ENCODE results near the gene PPARA.

The PPARA gene

DNA sequence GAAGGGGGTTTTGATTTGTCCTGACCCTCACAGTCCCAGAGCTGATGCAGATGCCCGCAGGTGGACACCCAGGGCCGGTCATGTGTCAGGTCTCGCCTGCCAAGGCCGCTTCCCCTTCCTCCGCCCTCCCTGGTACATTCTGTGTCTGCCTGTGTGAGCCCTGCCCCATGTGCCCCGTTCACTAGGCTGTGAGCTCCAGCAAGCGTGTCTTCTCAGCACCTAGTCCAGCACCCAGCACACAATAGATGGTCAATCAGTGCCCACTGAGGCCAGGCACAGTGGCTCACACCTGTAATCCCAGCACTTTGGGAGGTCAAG, 29.9 kb upstream of the PPARA start:
- DNase-seq (ENCODE audit: low spot score), result no peak
- Histone ChIP-seq H3K27ac (replicated peaks; ENCODE audit: low read length) (no peak overlapping the region), H3K9ac (ENCODE audit: low read depth, low read length, poor library complexity) (no peak overlapping the region), H3K27me3 (ENCODE audit: control insufficient read depth in 3 of 3, insufficient read depth in 3 of 3, low read depth in 1 of 3, low read length in 3 of 3) (peaks cover 0 to 67% (median 9%) of the 10 kb centered on the region in 3 experiments), H3K79me1 (ENCODE audit: low read depth, low read length) (peaks cover 4% of the 10 kb centered on the region), H2BK120ac (ENCODE audit: low read depth, low read length) (no peak overlapping the region), H3K9me3 (replicated peaks in 1 of 2; ENCODE audit: control insufficient read depth in 2 of 2, insufficient read depth in 1 of 2, low read depth in 1 of 2, low read length in 2 of 2) (no peaks in the 10 kb centered on the region), H3K18ac (ENCODE audit: low read length) (no peak overlapping the region), H3K23ac (ENCODE audit: low read depth, low read length, poor library complexity) (no peak overlapping the region), H3K14ac (ENCODE audit: low read length) (no peak overlapping the region), H4K8ac (ENCODE audit: low read depth, low read length) (no peak overlapping the region), H3K4me2 (ENCODE audit: insufficient read depth, low read length, poor library complexity, severe bottlenecking) (no peak overlapping the region), H2BK15ac (ENCODE audit: low read length) (no peak overlapping the region), H3K4me1 (ENCODE audit: control insufficient read depth in 2 of 2, insufficient read depth in 1 of 2, low read depth in 1 of 2, low read length in 2 of 2) (peaks cover 0 to 2% of the 10 kb centered on the region in 2 donors), H2BK5ac (ENCODE audit: low read length) (no peak overlapping the region), H2AK5ac (ENCODE audit: low read depth, low read length) (no peak overlapping the region), H2AFZ (ENCODE audit: low read length) (no peak overlapping the region), H4K91ac (ENCODE audit: low read depth, low read length, poor library complexity) (no peak overlapping the region), H3K36me3 (replicated peaks in 1 of 2; ENCODE audit: control insufficient read depth in 2 of 2, insufficient read depth in 2 of 2, low read length in 2 of 2) (no peaks in the 10 kb centered on the region), H2BK12ac (ENCODE audit: low read length) (no peak overlapping the region), H3K4me3 (ENCODE audit: low read length in 2 of 2) (no peak overlapping the region), H3K4ac (ENCODE audit: low read length) (no peak overlapping the region)
- WGBS, 2 donors (ENCODE audit: extremely low coverage in 2 of 2, insufficient read length in 2 of 2, insufficient replicate concordance in 1 of 2), result no CpG with 5 or more reads among the region's 7 CpGs

DNA sequence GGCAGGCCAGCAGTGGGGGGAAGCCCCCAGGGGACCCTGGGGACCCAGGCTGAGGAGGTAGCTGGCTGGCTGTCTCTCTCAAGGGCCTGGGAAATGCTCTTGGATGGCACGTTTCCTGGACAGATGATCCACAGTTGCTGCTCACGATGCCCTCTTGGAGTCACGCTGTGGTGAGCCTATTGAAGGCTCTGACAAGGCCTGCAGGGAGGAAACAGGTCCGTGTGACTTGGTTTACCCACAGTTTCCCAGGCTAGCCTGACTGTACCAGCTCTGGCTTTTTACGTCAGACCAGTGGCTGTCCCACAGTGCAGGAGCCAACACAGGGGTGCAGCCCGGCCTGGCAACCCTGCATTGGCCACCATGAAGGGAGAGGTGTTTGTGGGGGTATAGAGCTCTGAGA, 29.2 kb upstream of the PPARA start:
- H2BK12ac ChIP-seq (ENCODE audit: low read length), result no peak overlapping the region
- DNase-seq (ENCODE audit: low spot score), result no peak
- no CpG with 5 or more reads among the region's 6 CpGs for WGBS, 2 donors (ENCODE audit: extremely low coverage in 2 of 2, insufficient read length in 2 of 2, insufficient replicate concordance in 1 of 2)

DNA sequence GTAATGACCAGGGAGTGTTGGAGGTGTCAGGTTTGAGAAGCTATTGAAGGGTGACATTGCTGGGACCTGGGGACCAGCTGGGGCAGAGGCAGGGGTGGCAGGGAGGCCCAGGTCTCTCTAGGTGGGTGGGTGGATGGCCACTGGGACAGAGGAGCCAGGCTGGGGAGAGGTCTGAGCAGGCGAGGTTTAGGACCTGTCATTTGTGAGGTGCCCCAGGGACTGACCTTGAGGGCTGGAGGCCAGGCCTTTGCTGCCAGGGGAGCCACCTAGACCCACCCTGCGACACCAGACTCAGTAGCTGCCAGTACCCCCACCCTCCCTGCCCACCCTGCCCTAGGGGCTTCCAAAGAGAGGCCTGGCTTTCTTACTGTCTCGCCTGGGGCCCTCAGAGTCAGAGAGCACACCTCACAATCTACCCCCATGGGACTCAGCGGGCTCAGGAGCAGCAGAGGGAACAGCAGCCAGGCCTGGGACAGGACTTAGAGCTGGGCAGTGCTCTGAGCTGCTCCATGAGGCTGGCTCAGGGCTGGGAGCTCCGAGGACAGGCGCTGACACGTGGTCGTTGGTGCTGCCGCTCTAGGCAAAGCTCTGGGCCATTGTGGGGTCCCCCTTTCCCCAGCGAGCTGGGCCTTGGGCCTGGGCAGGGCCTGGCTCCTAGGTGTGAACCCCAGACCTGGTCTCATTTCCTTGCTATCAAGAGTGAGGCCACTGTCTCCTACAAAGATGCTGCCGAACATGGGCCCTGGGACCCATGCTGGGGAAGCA, 28.6 kb upstream of the PPARA start:
- no peak overlapping the region for H3K4me2 ChIP-seq (ENCODE audit: insufficient read depth, low read length, poor library complexity, severe bottlenecking)
- H4K8ac ChIP-seq (ENCODE audit: low read depth, low read length), result peak overlapping the region; percentile 86
- DNase-seq (ENCODE audit: low spot score), result no peak
- H3K14ac ChIP-seq (ENCODE audit: low read length), result no peak overlapping the region
- peak overlapping the region; percentile 70 for H3K18ac ChIP-seq (ENCODE audit: low read length)
- no peak overlapping the region for H2BK5ac ChIP-seq (ENCODE audit: low read length)
- WGBS, 2 donors (ENCODE audit: extremely low coverage in 2 of 2, insufficient read length in 2 of 2, insufficient replicate concordance in 1 of 2), result no CpG with 5 or more reads among the region's 11 CpGs
- peak overlapping the region; percentile 45 for H3K4ac ChIP-seq (ENCODE audit: low read length)
- H3K23ac ChIP-seq (ENCODE audit: low read depth, low read length, poor library complexity), result peak overlapping the region; percentile 37
- no peak overlapping the region for H3K4me3 ChIP-seq (ENCODE audit: low read length in 2 of 2)
- no peak overlapping the region for H2BK120ac ChIP-seq (ENCODE audit: low read depth, low read length)
- peak overlapping the region; percentile 99 for H2AK5ac ChIP-seq (ENCODE audit: low read depth, low read length)
- peak overlapping the region; percentile 99 for H2BK15ac ChIP-seq (ENCODE audit: low read length)
- H3K9me3 ChIP-seq (replicated peaks in 1 of 2; ENCODE audit: control insufficient read depth in 2 of 2, insufficient read depth in 1 of 2, low read depth in 1 of 2, low read length in 2 of 2), result no peaks in the 10 kb centered on the region
- peak overlapping the region; percentile 48 for H4K91ac ChIP-seq (ENCODE audit: low read depth, low read length, poor library complexity)
- H3K36me3 ChIP-seq (replicated peaks in 1 of 2; ENCODE audit: control insufficient read depth in 2 of 2, insufficient read depth in 2 of 2, low read length in 2 of 2), result no peaks in the 10 kb centered on the region
- H3K4me1 ChIP-seq (ENCODE audit: control insufficient read depth in 2 of 2, insufficient read depth in 1 of 2, low read depth in 1 of 2, low read length in 2 of 2), result peaks cover 0 to under 1% of the 10 kb centered on the region in 2 donors
- H2BK12ac ChIP-seq (ENCODE audit: low read length), result peak overlapping the region; percentile 97
- H3K9ac ChIP-seq (ENCODE audit: low read depth, low read length, poor library complexity), result no peak overlapping the region
- H3K27ac ChIP-seq (replicated peaks; ENCODE audit: low read length), result no peak overlapping the region
- peaks cover 0 to 63% (median 6%) of the 10 kb centered on the region in 3 experiments for H3K27me3 ChIP-seq (ENCODE audit: control insufficient read depth in 3 of 3, insufficient read depth in 3 of 3, low read depth in 1 of 3, low read length in 3 of 3)
- peaks cover 4% of the 10 kb centered on the region for H3K79me1 ChIP-seq (ENCODE audit: low read depth, low read length)
- H2AFZ ChIP-seq (ENCODE audit: low read length), result peak overlapping the region; percentile 88

More for the DNA sequence above, 29.2 kb upstream of the PPARA start:
- peak overlapping the region; percentile 42 for H3K18ac ChIP-seq (ENCODE audit: low read length)
- no peak overlapping the region for H4K91ac ChIP-seq (ENCODE audit: low read depth, low read length, poor library complexity)
- no peak overlapping the region for H3K9ac ChIP-seq (ENCODE audit: low read depth, low read length, poor library complexity)
- no peak overlapping the region for H3K23ac ChIP-seq (ENCODE audit: low read depth, low read length, poor library complexity)
- no peaks in the 10 kb centered on the region for H3K9me3 ChIP-seq (replicated peaks in 1 of 2; ENCODE audit: control insufficient read depth in 2 of 2, insufficient read depth in 1 of 2, low read depth in 1 of 2, low read length in 2 of 2)
- peaks cover 4% of the 10 kb centered on the region for H3K79me1 ChIP-seq (ENCODE audit: low read depth, low read length)
- H2BK15ac ChIP-seq (ENCODE audit: low read length), result no peak overlapping the region
- no peak overlapping the region for H3K4me2 ChIP-seq (ENCODE audit: insufficient read depth, low read length, poor library complexity, severe bottlenecking)
- no peak overlapping the region for H3K4ac ChIP-seq (ENCODE audit: low read length)
- H3K27me3 ChIP-seq (ENCODE audit: control insufficient read depth in 3 of 3, insufficient read depth in 3 of 3, low read depth in 1 of 3, low read length in 3 of 3), result peaks cover 0 to 65% (median 6%) of the 10 kb centered on the region in 3 experiments
- no peak overlapping the region for H3K14ac ChIP-seq (ENCODE audit: low read length)
- H3K27ac ChIP-seq (replicated peaks; ENCODE audit: low read length), result no peak overlapping the region
- no peak overlapping the region for H2BK5ac ChIP-seq (ENCODE audit: low read length)
- no peak overlapping the region for H2BK120ac ChIP-seq (ENCODE audit: low read depth, low read length)
- H4K8ac ChIP-seq (ENCODE audit: low read depth, low read length), result no peak overlapping the region
- no peak overlapping the region for H2AK5ac ChIP-seq (ENCODE audit: low read depth, low read length)
- H3K36me3 ChIP-seq (replicated peaks in 1 of 2; ENCODE audit: control insufficient read depth in 2 of 2, insufficient read depth in 2 of 2, low read length in 2 of 2), result no peaks in the 10 kb centered on the region
- H3K4me3 ChIP-seq (ENCODE audit: low read length in 2 of 2), result no peak overlapping the region
- no peak overlapping the region for H2AFZ ChIP-seq (ENCODE audit: low read length)
- H3K4me1 ChIP-seq (ENCODE audit: control insufficient read depth in 2 of 2, insufficient read depth in 1 of 2, low read depth in 1 of 2, low read length in 2 of 2), result peaks cover 0 to 2% of the 10 kb centered on the region in 2 donors

DNA sequence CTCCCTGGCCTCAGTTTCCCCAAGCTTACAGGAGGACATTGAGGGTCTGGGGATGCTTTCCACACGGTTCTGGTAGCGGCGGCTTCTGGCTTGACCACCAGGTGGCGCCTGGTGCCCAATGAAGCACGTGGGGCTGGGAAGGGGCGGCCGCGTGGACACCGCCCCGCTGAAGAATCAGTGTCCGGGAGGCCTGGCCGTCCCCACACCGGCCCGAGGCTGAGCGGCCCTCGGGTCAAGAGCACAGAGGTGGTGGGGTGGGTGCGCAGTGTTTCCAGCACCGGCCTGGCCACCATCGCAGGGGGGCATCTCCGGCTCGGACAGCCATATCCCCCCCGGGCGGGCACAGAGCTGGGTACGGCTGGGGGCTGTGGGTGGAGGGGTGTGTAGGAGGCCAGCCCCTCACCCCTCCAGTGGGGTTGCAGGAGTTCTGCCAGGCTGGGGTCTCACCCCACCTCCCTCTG, 27.8 kb upstream of the PPARA start:
- H2BK15ac ChIP-seq (ENCODE audit: low read length), result peak overlapping the region; percentile 99
- H2BK120ac ChIP-seq (ENCODE audit: low read depth, low read length), result no peak overlapping the region
- no peak overlapping the region for H4K8ac ChIP-seq (ENCODE audit: low read depth, low read length)
- peak; percentile 65 for DNase-seq (ENCODE audit: low spot score)
- no peak overlapping the region for H3K27ac ChIP-seq (replicated peaks; ENCODE audit: low read length)
- H2AFZ ChIP-seq (ENCODE audit: low read length), result peak overlapping the region; percentile 88
- peak overlapping the region; percentile 45 for H3K4ac ChIP-seq (ENCODE audit: low read length)
- H4K91ac ChIP-seq (ENCODE audit: low read depth, low read length, poor library complexity), result no peak overlapping the region
- H3K14ac ChIP-seq (ENCODE audit: low read length), result no peak overlapping the region
- no peaks in the 10 kb centered on the region for H3K36me3 ChIP-seq (replicated peaks in 1 of 2; ENCODE audit: control insufficient read depth in 2 of 2, insufficient read depth in 2 of 2, low read length in 2 of 2)
- H3K27me3 ChIP-seq (ENCODE audit: control insufficient read depth in 3 of 3, insufficient read depth in 3 of 3, low read depth in 1 of 3, low read length in 3 of 3), result peaks cover 0 to 61% (median 6%) of the 10 kb centered on the region in 3 experiments
- no peaks in the 10 kb centered on the region for H3K9me3 ChIP-seq (replicated peaks in 1 of 2; ENCODE audit: control insufficient read depth in 2 of 2, insufficient read depth in 1 of 2, low read depth in 1 of 2, low read length in 2 of 2)
- peak overlapping the region; percentile 70 for H3K18ac ChIP-seq (ENCODE audit: low read length)
- H3K4me2 ChIP-seq (ENCODE audit: insufficient read depth, low read length, poor library complexity, severe bottlenecking), result no peak overlapping the region
- H3K4me1 ChIP-seq (ENCODE audit: control insufficient read depth in 2 of 2, insufficient read depth in 1 of 2, low read depth in 1 of 2, low read length in 2 of 2), result no peaks in the 10 kb centered on the region
- H3K23ac ChIP-seq (ENCODE audit: low read depth, low read length, poor library complexity), result peak overlapping the region; percentile 13
- no peak overlapping the region for H3K9ac ChIP-seq (ENCODE audit: low read depth, low read length, poor library complexity)
- no peak overlapping the region for H2BK5ac ChIP-seq (ENCODE audit: low read length)
- H3K79me1 ChIP-seq (ENCODE audit: low read depth, low read length), result peaks cover 4% of the 10 kb centered on the region
- peak overlapping the region; percentile 99 for H2AK5ac ChIP-seq (ENCODE audit: low read depth, low read length)
- no CpG with 5 or more reads among the region's 24 CpGs for WGBS, 2 donors (ENCODE audit: extremely low coverage in 2 of 2, insufficient read length in 2 of 2, insufficient replicate concordance in 1 of 2)
- H2BK12ac ChIP-seq (ENCODE audit: low read length), result peak overlapping the region; percentile 97
- H3K4me3 ChIP-seq (ENCODE audit: low read length in 2 of 2), result no peak overlapping the region
